GM18498 (cell line): Measurements from ENCODE around the gene IGFN1.
"Not testable (repeated sequence)": the region's sequence is repeated elsewhere in the genome, so short reads cannot be mapped to it uniquely, and the experiment has no call there.

Experiments
- ATAC-seq: cut with Tn5 transposase; IDR thresholded peaks from one replicate; pipeline ENCODE4 v1.9.1; 2021; ENCODE audit warnings: mild to moderate bottlenecking, moderate library complexity; ENCODE audit not compliant: unreplicated experiment

IGFN1 gene

GRCh38 chr1:201163036-201163435, 27.6 kb upstream of the IGFN1 start:
- not testable (repeated sequence) for ATAC-seq

- ATAC-seq = no peak
Measured at GRCh38 chr1:201163707-201164106, 26.9 kb upstream of the IGFN1 start.

GRCh38 chr1:201164645-201165044, 26.0 kb upstream of the IGFN1 start:
- no peak for ATAC-seq

- ATAC-seq = no peak
Measured at GRCh38 chr1:201167041-201167991, 23.3 kb upstream of the IGFN1 start.

GRCh38 chr1:201169203-201169602, 21.4 kb upstream of the IGFN1 start:
- no peak for ATAC-seq

- ATAC-seq = no peak
Measured at GRCh38 chr1:201169971-201170532, 20.6 kb upstream of the IGFN1 start.

GRCh38 chr1:201170533-201171062, 20.0 kb upstream of the IGFN1 start:
- peak; percentile 96 for ATAC-seq

- peak; percentile 43 for ATAC-seq
Measured at GRCh38 chr1:201171063-201172036, 19.3 kb upstream of the IGFN1 start.

- ATAC-seq = no peak
Measured at GRCh38 chr1:201172326-201172725, 18.3 kb upstream of the IGFN1 start.

GRCh38 chr1:201172999-201173610, 17.5 kb upstream of the IGFN1 start:
- ATAC-seq = no peak

- no peak for ATAC-seq
Measured at GRCh38 chr1:201173736-201174135, 16.9 kb upstream of the IGFN1 start.

- ATAC-seq = no peak
Measured at GRCh38 chr1:201175820-201176500, 14.7 kb upstream of the IGFN1 start.

- no peak for ATAC-seq
Measured at GRCh38 chr1:201176940-201177339, 13.7 kb upstream of the IGFN1 start.

- ATAC-seq = no peak
Measured at GRCh38 chr1:201178718-201179117, 11.9 kb upstream of the IGFN1 start.

- no peak for ATAC-seq
Measured at GRCh38 chr1:201180141-201180540, 10.5 kb upstream of the IGFN1 start.

GRCh38 chr1:201180901-201181300, 9.7 kb upstream of the IGFN1 start:
- no peak for ATAC-seq

GRCh38 chr1:201181323-201181722, 9.3 kb upstream of the IGFN1 start:
- ATAC-seq = no peak

- ATAC-seq = no peak
Measured at GRCh38 chr1:201181726-201182125, 8.9 kb upstream of the IGFN1 start.

GRCh38 chr1:201183209-201183608, 7.4 kb upstream of the IGFN1 start:
- ATAC-seq = no peak

- no peak for ATAC-seq
Measured at GRCh38 chr1:201183753-201184152, 6.9 kb upstream of the IGFN1 start.
